ENCODE data around the gene MAST1. TPM values are rescaled to one million over a fixed set of nuclear protein-coding genes. Genes with fewer than 3 reads are reported as not detected.

MAST1 gene
- total and polyA plus RNA-seq, 2 donors (not counting 1 experiment from before 2014, with no cell fraction given) = 0.39 to 1.1 TPM

DNA sequence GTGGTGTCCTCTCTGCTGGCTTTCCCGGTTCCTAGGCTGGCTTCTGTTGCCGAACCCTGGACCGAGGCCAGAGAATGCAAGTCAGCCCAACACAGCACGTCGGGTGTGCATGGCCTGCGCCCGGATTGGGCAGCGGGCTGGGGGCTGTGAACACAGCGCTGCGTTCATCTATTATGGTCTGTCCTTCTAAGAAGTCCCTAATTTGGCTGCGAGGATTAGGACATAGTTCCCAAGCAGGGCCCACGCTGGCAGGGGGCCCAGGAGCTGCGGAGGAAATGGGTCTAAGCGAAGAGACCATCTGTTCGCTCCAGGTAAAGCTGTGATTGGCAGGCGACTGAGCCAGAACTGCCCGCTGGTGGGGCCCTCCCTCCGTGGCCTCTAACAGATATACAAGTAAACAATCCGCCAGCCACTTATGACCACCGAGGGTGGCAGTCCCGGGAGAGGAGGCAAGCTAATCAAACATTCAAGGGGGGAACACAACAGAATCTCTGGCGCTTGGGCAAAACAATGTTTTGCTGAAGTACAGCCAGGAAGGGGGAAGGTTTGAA is 74.8 kb downstream of the MAST1 start:
- POLR2A ChIA-PET = no interaction called here
- no peak overlapping the region for H3K4me2 ChIP-seq (replicated peaks; ENCODE audit: low read depth, low read length, poor library complexity, severe bottlenecking)
- no peak for ATAC-seq (ENCODE audit: low read depth)
- no peak overlapping the region for H2AFZ ChIP-seq (ENCODE audit: insufficient read depth, low read depth, low read length, poor library complexity, severe bottlenecking)
- 41% methylated on average over 20 of the region's 22 CpGs for WGBS (ENCODE audit: insufficient coverage)
- CTCF ChIA-PET = interaction anchor here (0.7 to 1.3 kb wide), 3 partner anchors 12 to 65 kb away, joined by 4 to 5 read pairs (median 4); no protein-coding TSS in a partner anchor
- H3K27me3 Mint-ChIP-seq = no peaks in the 10 kb centered on the region
- H3K4me3 ChIP-seq (ENCODE audit: control extremely low read depth in 1 of 5, extremely low read depth in 1 of 5, insufficient read depth in 1 of 5, low read depth in 2 of 5, low read length in 4 of 5) = no peak overlapping the region
- no peaks in the 10 kb centered on the region for H3K9me3 Mint-ChIP-seq (ENCODE audit: insufficient read depth)
- peaks cover 9 to 17% of the 10 kb centered on the region in 2 donors for H3K4me1 ChIP-seq (ENCODE audit: control insufficient read depth in 2 of 2, insufficient read depth in 2 of 2, low read length in 2 of 2)
- no peak for DNase-seq
- no peaks in the 10 kb centered on the region for H3K79me2 ChIP-seq (ENCODE audit: control insufficient read depth, insufficient read depth, low read length)
- no peaks in the 10 kb centered on the region for H4K20me1 ChIP-seq (ENCODE audit: control insufficient read depth, insufficient read depth, low read length, poor library complexity, severe bottlenecking)
- TF ChIP-seq EZH2 (IDR thresholded peaks at IDR 0.05; ENCODE audit: borderline replicate concordance, insufficient read depth, low read depth, low read length, poor library complexity, severe bottlenecking) = no peak
- TF ChIP-seq, protein P1, sequence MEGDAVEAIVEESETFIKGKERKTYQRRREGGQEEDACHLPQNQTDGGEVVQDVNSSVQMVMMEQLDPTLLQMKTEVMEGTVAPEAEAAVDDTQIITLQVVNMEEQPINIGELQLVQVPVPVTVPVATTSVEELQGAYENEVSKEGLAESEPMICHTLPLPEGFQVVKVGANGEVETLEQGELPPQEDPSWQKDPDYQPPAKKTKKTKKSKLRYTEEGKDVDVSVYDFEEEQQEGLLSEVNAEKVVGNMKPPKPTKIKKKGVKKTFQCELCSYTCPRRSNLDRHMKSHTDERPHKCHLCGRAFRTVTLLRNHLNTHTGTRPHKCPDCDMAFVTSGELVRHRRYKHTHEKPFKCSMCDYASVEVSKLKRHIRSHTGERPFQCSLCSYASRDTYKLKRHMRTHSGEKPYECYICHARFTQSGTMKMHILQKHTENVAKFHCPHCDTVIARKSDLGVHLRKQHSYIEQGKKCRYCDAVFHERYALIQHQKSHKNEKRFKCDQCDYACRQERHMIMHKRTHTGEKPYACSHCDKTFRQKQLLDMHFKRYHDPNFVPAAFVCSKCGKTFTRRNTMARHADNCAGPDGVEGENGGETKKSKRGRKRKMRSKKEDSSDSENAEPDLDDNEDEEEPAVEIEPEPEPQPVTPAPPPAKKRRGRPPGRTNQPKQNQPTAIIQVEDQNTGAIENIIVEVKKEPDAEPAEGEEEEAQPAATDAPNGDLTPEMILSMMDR (IDR thresholded peaks at IDR 0.05) = no peak
- no peaks in the 10 kb centered on the region for H3K27me3 ChIP-seq (replicated peaks in 1 of 4; ENCODE audit: control extremely low read depth in 1 of 4, control insufficient read depth in 3 of 4, insufficient read depth in 4 of 4, low read length in 3 of 4)
- H3K36me3 ChIP-seq (replicated peaks in 1 of 2; ENCODE audit: control extremely low read depth in 1 of 2, control insufficient read depth in 1 of 2, extremely low read depth in 1 of 2, insufficient read depth in 2 of 2, low read length in 1 of 2) = no peaks in the 10 kb centered on the region
- no peak overlapping the region for H3K27ac Mint-ChIP-seq
- H3K9ac ChIP-seq (ENCODE audit: low read length) = no peak overlapping the region
- no peak overlapping the region for H3K27ac ChIP-seq (ENCODE audit: low read length in 2 of 2)
- intact Hi-C loops (cut with micrococcal nuclease) = no loop called here
- H3K4me1 Mint-ChIP-seq = peaks cover 14% of the 10 kb centered on the region
- no peak overlapping the region for H3K4me3 Mint-ChIP-seq
- H3K9me3 ChIP-seq (ENCODE audit: control extremely low read depth in 1 of 3, control insufficient read depth in 2 of 3, insufficient read depth in 1 of 3, low read length in 2 of 3) = no peaks in the 10 kb centered on the region

DNA sequence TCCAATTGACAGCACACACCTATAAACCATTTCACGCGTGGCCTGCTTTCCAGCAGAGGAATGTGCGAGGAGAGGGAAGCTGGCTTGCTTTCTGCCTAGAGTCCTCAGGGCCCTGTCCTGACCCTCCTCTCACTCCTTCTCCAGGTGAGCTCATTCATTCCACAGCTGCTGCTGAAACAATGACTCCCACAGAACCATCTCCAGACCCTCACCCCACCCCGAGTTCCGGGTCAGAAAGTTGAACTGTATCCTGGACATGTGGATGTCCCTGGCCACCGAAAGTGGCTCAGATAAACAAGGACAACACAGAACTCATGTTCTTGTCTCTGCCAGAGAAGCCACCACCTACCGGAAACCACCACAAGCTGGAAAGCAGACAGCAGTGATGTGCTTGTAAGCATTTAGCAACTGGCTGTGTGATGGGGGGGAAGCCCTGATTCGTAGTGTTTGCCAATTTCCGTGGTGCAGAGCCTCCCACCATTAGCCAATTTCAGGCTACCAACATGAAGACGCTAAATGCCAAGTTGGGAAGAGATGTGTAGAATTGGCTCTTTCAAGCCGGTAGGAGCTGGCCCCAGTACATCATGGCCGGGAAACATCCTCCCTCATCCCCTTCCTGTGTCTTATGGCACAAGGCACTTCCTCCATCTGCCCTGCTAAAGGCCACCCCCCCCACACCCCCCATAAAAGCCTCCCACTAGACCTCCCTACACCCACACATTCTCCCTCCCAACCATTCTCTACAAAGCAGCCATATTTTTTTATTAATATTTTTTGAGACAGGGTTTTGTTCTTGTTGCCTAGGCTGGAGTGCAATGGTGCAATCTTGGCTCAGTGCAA is 75.8 kb downstream of the MAST1 start:
- ChIA-PET POLR2A (no interaction called here), CTCF (interaction anchor here (0.6 to 1.3 kb wide), 5 partner anchors 13 to 1105 kb away, joined by 3 to 7 read pairs (median 4); no protein-coding TSS in a partner anchor)
- peak; percentile 50 for DNase-seq
- H3K9me3 Mint-ChIP-seq (ENCODE audit: insufficient read depth) = no peaks in the 10 kb centered on the region
- H3K4me3 Mint-ChIP-seq = peak overlapping the region; percentile 48
- TF ChIP-seq EZH2 (IDR thresholded peaks at IDR 0.05; ENCODE audit: borderline replicate concordance, insufficient read depth, low read depth, low read length, poor library complexity, severe bottlenecking) = no peak
- TF ChIP-seq, protein P1 (IDR thresholded peaks at IDR 0.05) = no peak
- no peaks in the 10 kb centered on the region for H3K36me3 ChIP-seq (replicated peaks in 1 of 2; ENCODE audit: control extremely low read depth in 1 of 2, control insufficient read depth in 1 of 2, extremely low read depth in 1 of 2, insufficient read depth in 2 of 2, low read length in 1 of 2)
- no peaks in the 10 kb centered on the region for H3K27me3 ChIP-seq (replicated peaks in 1 of 4; ENCODE audit: control extremely low read depth in 1 of 4, control insufficient read depth in 3 of 4, insufficient read depth in 4 of 4, low read length in 3 of 4)
- no peak overlapping the region for H3K27ac ChIP-seq (ENCODE audit: low read length in 2 of 2)
- H3K4me1 Mint-ChIP-seq = peaks cover 17% of the 10 kb centered on the region
- H3K9ac ChIP-seq (ENCODE audit: low read length) = no peak overlapping the region
- no peaks in the 10 kb centered on the region for H4K20me1 ChIP-seq (ENCODE audit: control insufficient read depth, insufficient read depth, low read length, poor library complexity, severe bottlenecking)
- H2AFZ ChIP-seq (ENCODE audit: insufficient read depth, low read depth, low read length, poor library complexity, severe bottlenecking) = peak overlapping the region; percentile 18
- peak overlapping the region; percentile 26 for H3K4me2 ChIP-seq (replicated peaks; ENCODE audit: low read depth, low read length, poor library complexity, severe bottlenecking)
- ATAC-seq (ENCODE audit: low read depth) = peak; percentile 52
- peak overlapping the region; percentile 67 for H3K27ac Mint-ChIP-seq
- WGBS (ENCODE audit: insufficient coverage) = 28% methylated on average over 6 of the region's 12 CpGs
- no peaks in the 10 kb centered on the region for H3K27me3 Mint-ChIP-seq
- no peaks in the 10 kb centered on the region for H3K9me3 ChIP-seq (ENCODE audit: control extremely low read depth in 1 of 3, control insufficient read depth in 2 of 3, insufficient read depth in 1 of 3, low read length in 2 of 3)
- H3K4me3 ChIP-seq (ENCODE audit: control extremely low read depth in 1 of 5, extremely low read depth in 1 of 5, insufficient read depth in 1 of 5, low read depth in 2 of 5, low read length in 4 of 5) = no peak overlapping the region
- peaks cover 9 to 25% of the 10 kb centered on the region in 2 donors for H3K4me1 ChIP-seq (ENCODE audit: control insufficient read depth in 2 of 2, insufficient read depth in 2 of 2, low read length in 2 of 2)
- no peaks in the 10 kb centered on the region for H3K79me2 ChIP-seq (ENCODE audit: control insufficient read depth, insufficient read depth, low read length)
- intact Hi-C loops (cut with micrococcal nuclease) = no loop called here
